Calu3 (cell line): ENCODE measurements around the gene CACNA2D2. TPM values are rescaled to one million over a fixed set of nuclear protein-coding genes. Genes with fewer than 3 reads are reported as not detected.

ENCODE experiments used
- BruUV-seq: library from RNA; stranded (reverse); fragments of 400-500 nt; replicated peaks from 2 replicates; lab custom pipeline; 2021; lab: Mats Ljungman, UMichigan
- CTCF ChIA-PET: fragments of 300-600 bp; sonication (Branson Sonifier 250); formaldehyde crosslinking; loops from one replicate; lab custom pipeline; 2022; ENCODE audit warnings: antibody characterized with exemption; lab: Charles Lee
- DNase-seq: peaks from one replicate; pipeline ENCODE4 v3.0.0; 2022
- H3K27ac Mint-ChIP-seq: one replicate; pipeline ENCODE4 v1.8.0; 2022; ENCODE audit warnings: mixed read lengths; ENCODE audit not compliant: unreplicated experiment
- H3K27me3 Mint-ChIP-seq: one replicate; pipeline ENCODE4 v1.8.0; 2022; ENCODE audit warnings: mixed read lengths; ENCODE audit not compliant: unreplicated experiment
- H3K36me3 Mint-ChIP-seq: one replicate; pipeline ENCODE4 v1.8.0; 2022; ENCODE audit warnings: mild to moderate bottlenecking, moderate library complexity, mixed read lengths; ENCODE audit not compliant: insufficient read depth, unreplicated experiment
- H3K4me1 Mint-ChIP-seq: one replicate; pipeline ENCODE4 v1.8.0; 2022; ENCODE audit warnings: mild to moderate bottlenecking, low read depth, mixed read lengths; ENCODE audit not compliant: unreplicated experiment
- H3K4me3 Mint-ChIP-seq: one replicate; pipeline ENCODE4 v1.8.0; 2022; ENCODE audit warnings: mild to moderate bottlenecking, low read depth, moderate library complexity, mixed read lengths; ENCODE audit not compliant: unreplicated experiment
- H3K9me3 Mint-ChIP-seq: one replicate; pipeline ENCODE4 v1.8.0; 2022; ENCODE audit warnings: low read depth, mixed read lengths; ENCODE audit not compliant: unreplicated experiment
- CTCF ChIP-seq: fragments of 200-600 bp; IDR thresholded peaks from one replicate; pipeline ENCODE4 v1.8.0; 2022; ENCODE audit warnings: antibody characterized with exemption; ENCODE audit not compliant: unreplicated experiment
- intact Hi-C: fragments of 100-400 bp; cut with micrococcal nuclease; formaldehyde crosslinking; loops from one replicate; pipeline ENCODE4 v1.10.0; 2022; ENCODE audit not compliant: unreplicated experiment
- total RNA-seq: library from RNA; stranded (reverse); gene quantifications from 2 replicates; pipeline ENCODE4 v1.2.3, GENCODE V29; 2022

CACNA2D2 gene
- total RNA-seq, 1 experiment from 2014 or later = 0.12 TPM

DNA sequence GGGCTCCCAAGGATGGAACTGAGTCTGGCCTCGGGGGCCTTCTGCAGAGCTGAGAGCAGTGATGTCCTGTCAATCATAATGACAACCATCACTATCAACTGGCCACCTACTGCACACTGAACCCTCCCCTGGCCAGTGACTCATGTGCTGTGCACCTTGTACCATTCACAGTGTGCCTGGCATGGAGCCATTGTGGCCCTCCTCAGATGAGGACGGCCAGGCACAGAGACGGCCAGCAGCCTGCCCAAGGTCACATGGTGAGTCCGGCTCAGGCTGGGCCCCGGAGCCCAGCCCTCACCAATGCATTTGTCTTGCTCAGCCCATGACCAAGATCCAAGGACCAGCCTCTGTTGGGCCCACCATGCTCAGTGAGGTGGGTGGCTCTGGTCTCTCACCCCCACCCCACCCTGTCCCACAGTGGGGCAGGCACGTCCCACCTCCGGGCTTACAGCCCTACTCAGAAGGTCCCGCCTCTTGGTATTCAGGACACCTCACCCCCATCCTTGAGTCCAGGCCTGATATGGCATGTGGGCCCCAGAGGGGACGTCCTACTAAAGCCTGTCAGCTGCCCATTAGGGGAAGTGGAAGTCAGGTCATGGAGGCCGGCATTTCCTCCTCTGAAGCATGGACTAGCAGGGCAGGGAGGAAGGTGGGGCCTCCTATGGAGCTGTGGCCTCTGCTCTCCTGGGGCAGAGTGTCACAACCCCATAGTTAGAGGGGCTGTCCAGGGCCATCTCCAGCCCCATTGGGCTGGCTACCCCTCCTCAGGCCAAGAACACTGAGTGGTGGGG is 108.2 kb downstream of the CACNA2D2 start:
- H3K36me3 Mint-ChIP-seq = no peaks in the 10 kb centered on the region
- BruUV-seq = no TSS peak
- no peak overlapping the region for H3K4me3 Mint-ChIP-seq

DNA sequence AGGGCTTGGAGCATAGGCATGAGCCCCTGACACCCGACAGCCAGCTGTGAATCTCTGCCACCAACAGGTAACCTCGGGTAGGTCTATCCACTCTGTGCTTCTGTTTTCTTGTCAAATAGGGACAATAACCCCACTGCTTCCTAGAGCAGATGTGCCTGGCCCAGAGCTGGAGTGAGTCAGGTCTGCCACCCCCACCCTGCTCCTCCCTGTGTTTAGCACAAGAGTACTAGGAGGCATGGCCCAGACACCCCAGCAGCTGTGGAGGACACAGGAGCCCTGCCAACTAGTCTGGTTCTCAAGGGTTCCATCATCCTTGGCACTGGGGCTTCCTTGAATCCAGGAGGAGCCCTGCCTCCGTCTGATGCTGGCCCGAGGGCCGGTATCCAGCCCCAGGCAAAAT is 110.4 kb downstream of the CACNA2D2 start:
- Mint-ChIP-seq H3K27me3 (no peaks in the 10 kb centered on the region), H3K4me1 (peaks cover 10% of the 10 kb centered on the region), H3K36me3 (no peaks in the 10 kb centered on the region), H3K9me3 (no peaks in the 10 kb centered on the region), H3K4me3 (no peak overlapping the region), H3K27ac (no peak overlapping the region)
- no TSS peak for BruUV-seq
- DNase-seq = no peak
- intact Hi-C loops = no loop called here
- CTCF ChIA-PET = no interaction called here
- no peak for TF ChIP-seq CTCF

More for the DNA sequence above, 108.2 kb downstream of the CACNA2D2 start:
- Mint-ChIP-seq H3K27ac (no peak overlapping the region), H3K27me3 (no peaks in the 10 kb centered on the region), H3K4me1 (peaks cover 10% of the 10 kb centered on the region), H3K9me3 (no peaks in the 10 kb centered on the region)
- intact Hi-C loops = no loop called here
- no peak for DNase-seq
- CTCF ChIA-PET = interaction anchor here (1.1 to 1.5 kb wide), 2 partner anchors 8 to 67 kb away, joined by 3 to 4 read pairs; partner anchors contain the start of gene TUSC2
- no peak for TF ChIP-seq CTCF

DNA sequence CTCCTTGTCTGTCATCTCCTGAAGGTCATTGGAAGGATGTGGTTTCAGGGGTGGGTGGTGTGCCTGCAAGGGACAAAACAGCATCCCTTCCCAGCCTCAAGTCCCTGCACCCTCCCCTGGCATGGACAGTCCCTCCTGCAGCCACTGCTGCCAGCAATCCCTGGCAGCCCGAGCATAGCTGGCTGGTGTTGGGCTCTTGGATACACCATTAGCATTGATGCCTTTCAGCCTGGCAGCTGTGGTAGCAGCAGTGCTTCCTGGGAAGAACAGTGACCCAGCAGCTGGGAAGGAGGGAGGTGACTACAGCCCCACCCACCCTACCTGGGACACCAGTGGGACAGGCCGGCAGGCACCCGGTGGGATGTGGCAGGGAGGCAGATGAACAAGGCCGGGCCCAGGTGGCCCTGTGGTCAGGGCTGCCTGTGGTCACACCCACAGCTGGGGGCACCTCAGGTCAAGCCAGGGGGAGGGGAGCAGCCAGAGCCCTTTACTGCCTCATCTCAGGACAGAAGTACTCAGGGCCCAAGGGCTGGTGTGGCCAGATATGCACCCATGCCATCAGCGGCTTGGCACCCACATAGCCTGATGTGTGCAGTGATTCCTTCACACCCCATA is 111.2 kb downstream of the CACNA2D2 start:
- no peaks in the 10 kb centered on the region for H3K36me3 Mint-ChIP-seq
- DNase-seq = no peak
- no peak overlapping the region for H3K27ac Mint-ChIP-seq
- no peaks in the 10 kb centered on the region for H3K9me3 Mint-ChIP-seq
- TF ChIP-seq CTCF = no peak
- CTCF ChIA-PET = no interaction called here
- intact Hi-C loops = no loop called here
- H3K27me3 Mint-ChIP-seq = peaks cover 6% of the 10 kb centered on the region
- BruUV-seq = no TSS peak
- no peak overlapping the region for H3K4me3 Mint-ChIP-seq
- peaks cover 10% of the 10 kb centered on the region for H3K4me1 Mint-ChIP-seq

DNA sequence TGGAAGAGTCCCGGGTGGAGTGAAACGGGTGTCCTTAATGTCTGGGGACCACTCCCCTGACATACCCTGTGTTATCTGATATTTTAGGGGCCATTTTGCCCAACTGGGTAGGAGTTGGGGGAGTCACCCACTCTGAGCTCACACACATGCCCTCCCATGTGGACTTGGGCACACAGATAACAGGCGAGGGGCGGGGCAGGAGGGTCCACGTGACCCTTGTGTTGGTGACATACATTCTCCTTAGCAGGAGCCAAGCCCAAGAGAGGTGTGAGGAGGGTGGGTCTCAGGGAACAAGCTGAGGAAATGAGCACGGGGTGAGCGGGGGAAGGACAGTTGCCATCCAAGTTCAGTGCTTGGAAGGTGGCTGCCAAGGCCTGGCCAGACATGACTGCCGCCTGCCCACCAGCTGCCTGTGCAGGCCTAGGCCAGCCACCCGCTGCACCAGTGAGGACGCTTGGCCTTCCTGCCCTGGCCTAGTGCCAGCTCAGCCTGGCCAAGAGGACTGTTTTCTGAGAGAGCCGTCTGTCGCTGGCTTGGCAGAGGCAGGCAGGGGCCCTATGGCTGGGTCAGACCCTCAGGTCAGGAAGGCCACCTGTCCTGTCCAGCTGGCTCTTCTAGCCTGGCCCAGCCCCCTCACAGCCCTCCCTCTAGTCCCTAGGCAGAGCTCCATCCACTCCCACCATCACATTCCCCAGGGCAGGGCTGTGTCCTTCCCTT is 112.8 kb downstream of the CACNA2D2 start:
- Mint-ChIP-seq H3K27me3 (peaks cover 22% of the 10 kb centered on the region), H3K4me1 (no peaks in the 10 kb centered on the region), H3K9me3 (no peaks in the 10 kb centered on the region), H3K27ac (no peak overlapping the region), H3K36me3 (no peaks in the 10 kb centered on the region), H3K4me3 (no peak overlapping the region)
- CTCF ChIA-PET = interaction anchor here (0.6 to 0.9 kb wide), 3 partner anchors 11 to 404 kb away, joined by 3 to 7 read pairs (median 4); no protein-coding TSS in a partner anchor
- no peak for DNase-seq
- no peak for TF ChIP-seq CTCF
- intact Hi-C loops = no loop called here
- BruUV-seq = no TSS peak
